SK-N-SH treated with all-trans-retinoic acid at 6 μM for 48 hours (cell line): ENCODE measurements around the gene S100A11.

Source experiments
- ATAC-seq: fragments of 200-7000 bp; cut with Tn5 transposase; 3 replicates; pipeline ENCODE4 v1.9.1; 2020; ENCODE audit warnings: mild to moderate bottlenecking, moderate library complexity
- ARNTL ChIP-seq: fragments of 450-650 bp; formaldehyde crosslinking; IDR thresholded peaks from 2 replicates; pipeline ENCODE4 v1.5.0; 2020; ENCODE audit warnings: low read depth, mild to moderate bottlenecking, moderate library complexity, borderline replicate concordance
- CREB5 ChIP-seq: fragments of 250-450 bp; sonication (Bioruptor Pico); IDR thresholded peaks from 2 replicates; pipeline ENCODE4 v1.5.1; 2020; ENCODE audit warnings: low read depth, mild to moderate bottlenecking, moderate library complexity
- CSDC2 ChIP-seq: fragments of 250-450 bp; sonication (Bioruptor Pico); IDR thresholded peaks from 2 replicates; pipeline ENCODE4 v1.5.0; 2020; ENCODE audit warnings: mild to moderate bottlenecking, moderate library complexity
- CSRNP3 ChIP-seq: fragments of 250-450 bp; sonication (Bioruptor Pico); IDR thresholded peaks from 2 replicates; pipeline ENCODE4 v1.5.1; 2021; ENCODE audit warnings: mild to moderate bottlenecking, moderate library complexity
- GLIS3 ChIP-seq: fragments of 250-450 bp; sonication (Bioruptor Pico); IDR thresholded peaks from 2 replicates; pipeline ENCODE4 v1.5.0; 2020; ENCODE audit warnings: mild to moderate bottlenecking, moderate library complexity
- ISL1 ChIP-seq: fragments of 250-450 bp; sonication (Bioruptor Pico); IDR thresholded peaks from 2 replicates; pipeline ENCODE4 v2.1.2; 2022; ENCODE audit warnings: mild to moderate bottlenecking, moderate library complexity
- PATZ1 ChIP-seq: fragments of 250-450 bp; sonication (Bioruptor Pico); IDR thresholded peaks from 2 replicates; pipeline ENCODE4 v1.8.0; 2020; ENCODE audit warnings: mild to moderate bottlenecking, moderate library complexity, borderline replicate concordance
- POU6F1 ChIP-seq: fragments of 250-450 bp; sonication (Bioruptor Pico); IDR thresholded peaks from 2 replicates; pipeline ENCODE4 v1.8.0; 2021; ENCODE audit warnings: low read depth, mild to moderate bottlenecking, moderate library complexity, borderline replicate concordance
- PPARA ChIP-seq: fragments of 250-450 bp; sonication (Bioruptor Pico); IDR thresholded peaks from 2 replicates; pipeline ENCODE4 v1.5.0; 2020; ENCODE audit warnings: mild to moderate bottlenecking, borderline replicate concordance
- RARB ChIP-seq: fragments of 250-450 bp; sonication (Bioruptor Pico); IDR thresholded peaks from 2 replicates; pipeline ENCODE4 v1.8.0; 2021; ENCODE audit warnings: mild to moderate bottlenecking, moderate library complexity
- TOX ChIP-seq: fragments of 250-450 bp; sonication (Bioruptor Pico); IDR thresholded peaks from 2 replicates; pipeline ENCODE4 v1.8.0; 2021; ENCODE audit warnings: mild to moderate bottlenecking, moderate library complexity, borderline replicate concordance
- TSHZ2 ChIP-seq: fragments of 250-450 bp; sonication (Bioruptor Pico); IDR thresholded peaks from 2 replicates; pipeline ENCODE4 v1.5.0; 2020; ENCODE audit warnings: mild to moderate bottlenecking, moderate library complexity
- ZC3H10 ChIP-seq: fragments of 250-450 bp; sonication (Bioruptor Pico); IDR thresholded peaks from 2 replicates; pipeline ENCODE4 v1.5.1; 2021; ENCODE audit warnings: mild to moderate bottlenecking, moderate library complexity
- ZFP3 ChIP-seq: fragments of 250-450 bp; sonication (Bioruptor Pico); IDR thresholded peaks from 2 replicates; pipeline ENCODE4 v1.5.0; 2020; ENCODE audit warnings: mild to moderate bottlenecking, moderate library complexity
- ZNF565 ChIP-seq: fragments of 450-650 bp; formaldehyde crosslinking; conservative IDR thresholded peaks from 2 replicates; pipeline ENCODE4 v1.5.0; 2020; ENCODE audit warnings: low read depth, mild to moderate bottlenecking, moderate library complexity
- ZNF70 ChIP-seq: fragments of 450-650 bp; formaldehyde crosslinking; IDR thresholded peaks from 2 replicates; pipeline ENCODE4 v1.5.0; 2020; ENCODE audit warnings: mild to moderate bottlenecking, moderate library complexity
- ZNF8 ChIP-seq: fragments of 450-650 bp; formaldehyde crosslinking; IDR thresholded peaks from 2 replicates; pipeline ENCODE4 v1.5.0; 2020; ENCODE audit warnings: mild to moderate bottlenecking, moderate library complexity

S100A11 gene

GRCh38 chr1:152039461-152039860, 2.7 kb upstream of the S100A11 start:
- TF ChIP-seq CSDC2 (CRISPR knock-in tag) (no peak), GLIS3 (CRISPR knock-in tag) (no peak), CSRNP3 (CRISPR knock-in tag) (no peak), RARB (CRISPR knock-in tag) (no peak)
- ATAC-seq, result no peak

- TF ChIP-seq ISL1 (no peak), PATZ1 (CRISPR knock-in tag) (no peak), ZFP3 (CRISPR knock-in tag) (no peak), ZC3H10 (CRISPR knock-in tag) (no peak), ARNTL (CRISPR knock-in tag) (no peak), ZNF70 (CRISPR knock-in tag) (no peak), TOX (CRISPR knock-in tag) (no peak), PPARA (CRISPR knock-in tag) (no peak), ZNF8 (CRISPR knock-in tag) (no peak), CREB5 (no peak), RARB (CRISPR knock-in tag) (no peak), TSHZ2 (CRISPR knock-in tag) (no peak), ZNF565 (no peak), CSRNP3 (CRISPR knock-in tag) (no peak), POU6F1 (CRISPR knock-in tag) (no peak)
- ATAC-seq, result no peak
Observed at GRCh38 chr1:152038871-152039270, 2.1 kb upstream of the S100A11 start.

- TF ChIP-seq CSRNP3 (CRISPR knock-in tag) (no peak), ISL1 (no peak), TOX (CRISPR knock-in tag) (0 out of 2 replicates have a peak, but pooled peaks have one; percentile 17), ZNF565 (no peak)
- TF ChIP-seq, all 23 proteins: peak for 1
- peak; percentile 55 for ATAC-seq
Observed at GRCh38 chr1:152035539-152036266, 1.1 kb downstream of the S100A11 start.
